Measurements from ENCODE around the gene ICOSLG.
"Not testable (repeated sequence)": the region's sequence is repeated elsewhere in the genome, so short reads cannot be mapped to it uniquely, and the experiment has no call there.

ICOSLG gene

DNA sequence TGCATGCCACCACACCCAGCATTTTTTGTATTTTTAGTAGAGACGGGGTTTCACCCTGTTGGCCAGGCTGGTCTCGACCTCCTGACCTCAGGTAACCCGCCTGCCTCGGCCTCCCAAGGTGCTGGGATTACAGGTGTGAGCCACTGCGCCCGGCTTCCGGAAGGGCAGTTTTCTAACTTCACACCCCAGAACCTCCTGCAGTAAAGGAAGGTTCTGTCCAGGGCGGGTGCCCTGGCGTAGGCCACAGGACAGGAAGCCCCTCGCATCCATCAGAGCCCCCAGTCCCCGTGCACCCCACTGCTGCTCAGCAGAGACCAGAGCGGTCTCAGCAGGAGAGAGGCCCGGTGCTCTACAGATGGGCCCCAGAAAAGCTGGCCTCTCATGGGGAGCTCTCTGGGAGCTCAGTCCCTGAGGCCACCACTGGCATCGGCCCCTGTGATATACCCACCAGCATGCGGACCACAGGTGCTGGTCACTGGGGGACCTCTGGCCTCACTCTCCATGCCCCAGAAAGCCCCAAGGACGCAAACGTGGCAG, 25.1 kb upstream of the ICOSLG start:
- no peak for FAIRE-seq
- no peak for DNase-seq (ENCODE audit: insufficient read length, low spot score)

DNA sequence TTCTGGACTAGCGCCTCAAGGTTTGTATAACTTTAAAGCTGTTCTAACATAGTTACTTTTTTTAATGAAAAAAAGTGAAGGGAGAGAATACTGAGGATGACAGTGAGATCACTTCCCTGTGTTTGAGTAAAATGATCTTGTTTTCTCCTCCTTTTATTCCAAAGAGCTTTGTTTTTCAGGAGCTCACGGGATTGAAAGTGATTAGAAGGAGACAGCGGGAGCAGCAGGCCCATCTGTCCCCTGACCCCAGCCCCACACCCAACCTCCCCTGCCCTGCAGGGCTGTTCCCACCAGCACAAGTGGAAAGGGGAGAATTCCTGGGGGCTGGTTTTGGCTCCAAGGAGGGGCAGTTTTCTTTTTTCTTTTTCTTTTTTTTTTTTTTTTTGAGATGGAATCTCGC, 23.0 kb upstream of the ICOSLG start:
- DNase-seq (ENCODE audit: insufficient read length, low spot score) (no peak), FAIRE-seq (no peak)

DNA sequence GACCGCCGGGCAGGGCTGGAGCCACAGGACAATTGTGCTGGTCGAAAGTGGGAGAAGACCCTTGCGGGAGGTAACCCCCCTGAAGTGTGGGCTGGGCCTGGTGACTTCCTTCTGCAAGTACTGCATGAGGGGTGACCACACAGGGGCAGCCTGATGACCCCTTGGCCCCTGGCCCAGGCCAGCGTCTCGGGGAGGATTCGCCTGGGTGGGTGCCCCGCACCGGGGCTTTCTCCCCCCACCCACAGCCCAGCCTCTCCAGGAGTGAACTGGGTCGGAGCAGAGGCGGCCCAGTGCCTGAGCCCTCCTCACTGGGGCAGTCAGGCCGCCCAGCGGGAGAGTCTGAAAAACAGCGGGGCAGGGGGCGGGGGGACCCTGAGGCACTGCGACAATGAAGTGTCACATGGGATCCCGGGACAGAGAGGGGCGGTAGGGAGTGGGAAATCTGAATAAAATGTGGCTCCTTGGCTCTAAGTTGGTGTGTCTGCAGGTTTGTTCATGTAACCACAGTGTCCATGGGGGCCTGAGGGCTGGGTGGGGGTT, 22.5 kb upstream of the ICOSLG start:
- DNase-seq (ENCODE audit: insufficient read length, low spot score), result no peak
- no peak for FAIRE-seq

DNA sequence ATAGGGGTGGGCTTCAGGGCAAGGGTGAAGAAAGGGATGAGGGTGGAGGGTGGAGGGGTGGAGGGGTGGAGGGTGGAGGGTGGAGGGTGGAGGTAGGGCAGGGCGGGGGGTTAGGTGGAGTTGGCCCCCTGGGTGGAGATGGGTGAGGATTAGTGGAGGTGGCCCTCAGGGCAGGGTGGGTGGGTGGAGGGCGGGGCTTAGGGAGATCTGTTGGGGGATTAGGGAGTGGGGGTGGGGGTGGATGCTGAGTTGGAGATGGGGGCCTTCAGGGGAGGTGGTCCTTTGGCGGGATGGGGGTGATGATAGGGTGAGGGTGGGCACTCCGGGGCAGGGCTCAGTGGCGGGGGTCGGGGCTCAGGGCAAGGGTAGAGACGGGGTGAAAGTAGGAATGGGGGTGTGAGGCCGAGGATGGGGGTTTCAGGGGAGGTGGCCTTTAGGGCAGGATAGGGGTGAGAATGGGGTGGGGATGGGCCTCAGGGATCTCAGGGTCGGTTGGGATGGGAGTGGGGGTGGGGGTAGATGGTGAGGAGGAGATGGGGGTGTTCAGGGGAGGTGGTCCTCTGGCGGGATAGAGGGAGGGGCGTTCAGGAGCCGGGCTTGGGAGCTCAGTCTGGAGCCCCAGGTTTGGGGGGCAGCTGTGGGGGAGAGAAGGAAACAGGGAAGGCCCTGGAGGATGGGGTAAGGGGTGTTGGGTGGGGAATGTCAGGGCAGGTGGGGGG, 21.8 kb upstream of the ICOSLG start:
- FAIRE-seq (no peak), DNase-seq (ENCODE audit: insufficient read length, low spot score) (no peak)

DNA sequence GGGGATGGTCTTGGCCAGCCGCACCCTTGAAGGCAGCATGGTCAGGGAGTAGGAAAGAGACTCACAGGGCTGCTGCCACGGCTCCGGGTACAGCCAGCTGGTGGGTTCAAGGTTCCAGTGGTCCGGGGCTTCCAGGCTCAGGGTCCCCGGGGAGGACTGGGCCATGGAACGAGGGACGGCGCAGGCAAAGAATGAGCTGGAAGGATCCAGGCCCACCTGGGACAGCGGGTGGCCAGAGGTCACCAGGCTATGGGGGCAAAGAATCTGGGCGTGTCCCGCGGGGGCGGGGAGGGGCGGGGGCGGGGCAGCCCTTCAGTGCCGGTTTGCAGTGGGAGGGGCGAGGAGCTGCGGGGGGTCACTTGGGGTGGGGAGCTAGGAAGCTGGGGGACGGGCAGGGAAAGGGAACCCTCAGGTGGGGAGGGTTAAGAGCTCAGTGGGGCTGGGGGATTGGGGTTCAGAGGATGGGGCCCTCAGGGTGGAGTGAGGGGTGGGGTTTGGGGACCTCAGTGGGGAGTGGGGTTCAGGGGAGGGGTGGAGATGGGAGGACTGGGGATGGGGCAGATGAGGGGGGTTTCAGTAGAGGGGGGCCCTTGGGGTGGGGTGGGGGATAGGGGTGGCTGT, 21.0 kb upstream of the ICOSLG start, which contains the start of gene DNMT3L:
Gene DNMT3L, minus strand, starts transcription at position 223 of the 621 bp plus-strand sequence. CDS start 638 bp downstream, outside the sequence.
- FAIRE-seq (no peak), DNase-seq (ENCODE audit: insufficient read length, low spot score) (no peak)

DNA sequence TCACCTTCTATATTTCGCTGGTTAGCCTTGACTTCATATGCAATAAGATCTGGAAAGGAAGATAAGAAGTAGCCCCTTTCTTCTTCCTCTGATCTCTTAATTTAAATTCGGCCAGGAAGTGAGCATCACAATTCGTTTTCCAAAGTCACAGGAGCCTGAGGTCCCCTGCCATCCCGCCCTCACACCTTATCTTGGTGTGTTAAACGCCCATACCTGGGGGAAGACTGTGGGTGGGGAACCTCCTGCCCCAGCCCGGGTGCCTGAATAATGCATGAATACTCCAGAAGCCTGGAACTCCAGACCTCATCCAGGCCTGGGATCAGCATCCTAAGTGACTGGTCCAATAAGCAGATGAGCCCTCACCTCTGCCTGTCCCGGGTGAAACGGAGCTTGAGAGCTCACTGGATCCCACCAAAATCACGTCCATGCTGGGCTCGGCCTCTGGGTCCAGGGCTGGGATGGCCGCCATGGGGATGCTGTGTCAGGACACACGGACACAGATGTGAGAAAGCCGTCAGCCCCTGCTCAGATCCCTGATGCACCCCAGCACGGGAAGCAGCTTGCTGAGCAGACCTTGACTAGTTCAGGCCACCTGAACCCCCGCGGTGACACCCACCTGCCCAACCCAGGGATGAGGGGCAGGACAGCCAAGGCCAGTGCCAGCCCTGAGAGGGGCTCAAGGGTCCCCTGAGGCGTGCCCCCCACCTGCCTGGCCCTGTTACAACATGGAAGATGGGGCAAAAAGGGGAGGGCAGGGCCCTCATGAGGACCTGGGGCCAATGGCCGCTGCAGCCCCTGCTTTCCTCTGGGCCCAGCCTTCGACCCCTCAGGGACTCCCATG, 20.3 kb upstream of the ICOSLG start:
- FAIRE-seq (no peak), DNase-seq (ENCODE audit: insufficient read length, low spot score) (no peak)

DNA sequence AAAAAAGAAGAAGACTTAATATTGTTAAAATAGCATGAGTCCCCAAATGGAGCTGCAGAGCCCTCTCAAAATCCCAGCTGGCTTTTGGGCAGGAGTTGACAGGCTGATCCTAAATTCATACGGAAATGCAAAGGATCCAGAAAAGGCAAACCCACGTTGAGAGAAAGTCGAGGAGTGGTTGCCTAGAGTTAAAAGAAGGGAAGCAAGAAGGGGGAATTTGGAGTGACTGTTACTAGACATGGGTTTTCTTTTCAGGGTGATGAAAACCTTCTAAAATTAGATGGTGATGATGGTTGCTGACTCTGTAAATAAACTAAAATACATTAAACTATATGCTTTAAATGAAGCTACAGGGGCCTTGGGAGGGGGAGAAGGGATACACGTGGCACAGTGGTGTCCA, 19.3 kb upstream of the ICOSLG start:
- no peak for FAIRE-seq
- no peak for DNase-seq (ENCODE audit: insufficient read length, low spot score)

DNA sequence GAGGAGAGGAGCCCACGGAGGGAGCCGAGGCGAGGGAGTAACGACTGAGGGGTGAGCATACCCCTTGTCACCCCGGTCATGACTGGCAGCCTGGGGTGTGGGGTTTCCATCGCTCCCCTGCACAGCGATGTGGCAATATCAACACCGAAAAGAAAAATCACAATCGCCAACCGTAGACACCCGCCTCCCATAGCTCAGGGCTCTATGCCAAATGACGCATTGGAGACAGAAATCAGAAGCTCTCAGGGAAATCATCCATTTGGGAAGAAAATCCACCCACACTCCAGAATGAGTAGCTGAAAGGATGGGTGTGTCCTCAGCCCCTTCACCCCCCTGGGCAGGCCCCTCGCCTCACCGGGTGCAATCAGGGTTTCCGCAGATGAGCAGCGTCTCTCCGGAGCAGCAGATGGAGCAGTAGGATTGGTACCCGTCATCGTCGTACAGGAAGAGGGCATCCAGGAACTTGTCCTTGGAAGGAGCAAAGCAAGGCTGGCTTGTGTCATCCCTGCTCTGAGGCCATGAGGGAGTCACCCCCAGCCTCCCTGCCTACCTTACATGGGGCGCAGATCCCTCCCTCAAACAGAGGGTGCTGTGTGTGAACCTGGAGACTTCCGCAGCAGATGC, 18.5 kb upstream of the ICOSLG start:
- FAIRE-seq, result no peak
- DNase-seq (ENCODE audit: insufficient read length, low spot score), result no peak

DNA sequence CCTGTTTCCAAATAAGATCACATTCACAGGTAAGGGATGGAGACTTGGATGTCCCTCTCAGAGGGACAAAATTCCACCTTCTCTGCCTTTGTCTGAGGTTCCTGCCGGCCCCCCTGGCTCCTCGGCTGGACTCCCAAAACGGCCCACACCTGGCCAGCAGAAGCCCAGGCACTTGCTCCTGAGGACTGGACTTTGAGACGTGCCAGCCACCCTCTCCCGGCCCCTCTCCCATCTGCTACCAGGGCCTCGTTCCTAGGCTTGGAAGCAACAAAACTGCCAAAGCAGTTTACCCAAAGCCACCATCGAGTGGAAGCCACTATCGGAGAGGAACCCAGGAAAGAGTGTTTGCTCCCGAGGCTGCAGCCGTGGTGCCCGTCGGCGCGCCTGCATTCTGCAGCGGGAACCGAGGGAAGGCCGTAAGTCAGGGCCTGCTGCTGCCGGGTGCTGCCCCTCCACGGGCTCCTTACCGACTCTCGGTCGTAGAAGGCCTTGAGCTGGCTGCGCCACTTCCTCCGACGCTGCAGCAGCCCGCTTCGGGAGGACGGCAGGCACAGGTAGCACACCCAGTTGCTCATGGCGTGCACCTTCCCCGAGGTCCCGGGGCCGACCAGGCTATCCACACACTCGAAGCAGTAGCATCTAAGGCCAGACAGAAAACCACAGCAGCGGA, 17.4 kb upstream of the ICOSLG start:
- DNase-seq (ENCODE audit: insufficient read length, low spot score), result no peak
- FAIRE-seq, result no peak

DNA sequence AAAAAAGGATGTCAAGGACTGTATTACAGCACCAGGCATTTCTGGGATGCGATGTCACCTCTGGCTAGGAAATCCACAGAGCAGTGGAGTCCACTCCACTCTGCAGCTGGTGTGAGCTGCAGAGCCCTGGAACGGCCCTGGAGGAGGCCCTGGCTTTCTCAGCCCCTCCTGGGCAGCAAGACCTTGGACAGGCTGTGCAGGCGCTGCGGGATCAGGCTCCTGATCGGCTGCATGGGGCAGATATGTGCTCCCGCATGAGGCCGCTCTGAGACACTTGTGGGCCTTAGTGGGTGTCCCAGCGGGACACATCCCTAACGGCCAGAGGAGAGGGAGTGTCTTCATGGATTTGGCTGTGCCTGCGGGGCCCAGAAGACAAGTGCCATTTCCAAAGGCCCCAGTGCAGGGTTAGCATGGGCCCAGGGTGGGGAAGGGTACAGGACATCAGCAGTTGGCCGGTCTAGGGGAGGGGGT, 14.8 kb upstream of the ICOSLG start:
- DNase-seq (ENCODE audit: insufficient read length, low spot score) (no peak), FAIRE-seq (no peak)

DNA sequence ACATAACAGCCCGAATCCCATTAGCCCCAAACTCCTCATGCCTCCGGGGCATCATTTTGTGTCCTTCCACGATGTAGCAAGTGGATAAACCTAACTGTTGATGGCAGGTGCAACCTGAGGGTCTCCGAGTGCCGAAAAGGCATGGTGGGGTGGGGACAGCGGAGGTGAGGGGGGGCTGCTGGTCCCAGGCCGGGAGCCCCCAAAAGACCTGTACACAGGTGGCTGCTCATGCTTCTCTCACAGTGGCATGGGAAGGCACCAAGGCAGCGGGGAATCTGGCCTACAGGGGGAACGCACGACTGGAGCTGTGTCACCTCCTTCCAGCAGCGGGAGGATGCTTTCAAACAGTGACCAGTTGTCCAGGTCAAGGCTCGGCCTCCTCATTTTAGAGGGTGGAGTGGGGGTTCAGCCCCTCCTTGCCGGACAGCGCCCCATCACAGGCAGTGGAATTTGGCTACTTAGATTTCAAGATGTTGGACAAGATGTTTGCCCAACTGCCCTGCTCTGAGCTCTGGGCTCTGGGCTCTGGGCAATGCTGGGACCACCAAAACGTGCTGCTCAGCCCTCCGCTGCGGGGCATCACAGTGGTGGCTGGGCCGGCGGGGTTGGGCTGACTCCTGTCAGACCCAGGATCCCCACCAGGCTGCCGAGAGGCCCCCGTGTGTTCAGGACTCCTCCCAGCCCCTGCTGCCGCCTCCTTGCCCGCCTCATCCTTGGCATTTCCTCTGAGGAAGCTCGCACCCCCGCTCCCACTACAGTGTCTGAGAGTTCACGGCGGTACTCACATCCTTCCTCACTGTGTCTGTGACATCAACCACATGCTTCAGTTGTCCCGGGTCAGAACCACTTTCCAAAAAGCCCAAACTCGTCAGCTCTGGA, 13.3 kb upstream of the ICOSLG start:
- DNase-seq (ENCODE audit: insufficient read length, low spot score) (no peak), FAIRE-seq (no peak)

DNA sequence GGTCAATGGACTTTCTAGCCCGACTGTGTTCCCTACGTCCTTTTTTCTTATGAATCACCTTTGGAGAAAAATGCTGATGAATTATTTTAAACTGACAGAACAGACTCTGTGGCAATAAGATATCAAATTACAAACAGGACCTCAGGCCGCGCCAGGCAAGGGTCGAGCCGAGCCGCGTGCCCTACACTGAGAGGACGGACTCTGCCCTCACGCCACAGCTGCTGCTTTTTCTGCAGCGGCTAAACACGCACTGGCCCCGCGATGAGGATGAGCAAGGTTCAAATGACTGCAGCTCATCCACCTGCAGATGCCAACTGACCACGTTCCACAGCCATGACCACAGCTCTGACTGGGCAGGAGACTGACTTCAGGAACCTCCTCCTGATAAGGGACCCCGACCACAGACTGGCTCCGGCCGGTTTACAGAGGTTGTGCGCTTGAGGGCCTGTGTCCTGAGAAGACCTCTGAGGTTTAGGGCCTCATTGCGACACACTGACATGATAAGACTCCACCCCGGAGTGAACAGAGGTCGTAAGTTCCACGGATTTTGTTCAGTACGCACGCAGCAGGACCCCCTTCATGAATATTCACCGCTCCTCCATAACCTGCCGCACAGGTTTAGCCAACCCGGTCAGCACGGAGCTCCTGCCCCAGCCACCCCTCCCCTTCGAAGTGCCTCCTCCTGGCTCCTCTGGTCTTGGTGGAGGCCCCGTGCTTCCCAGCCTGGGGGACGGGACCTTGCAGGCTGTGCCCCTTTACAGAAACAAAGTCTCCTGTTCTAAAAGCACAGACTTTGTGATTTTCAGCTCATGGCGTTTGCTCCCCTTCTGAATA, 8.7 kb upstream of the ICOSLG start:
- not testable (repeated sequence) for DNase-seq (ENCODE audit: insufficient read length, low spot score); FAIRE-seq

DNA sequence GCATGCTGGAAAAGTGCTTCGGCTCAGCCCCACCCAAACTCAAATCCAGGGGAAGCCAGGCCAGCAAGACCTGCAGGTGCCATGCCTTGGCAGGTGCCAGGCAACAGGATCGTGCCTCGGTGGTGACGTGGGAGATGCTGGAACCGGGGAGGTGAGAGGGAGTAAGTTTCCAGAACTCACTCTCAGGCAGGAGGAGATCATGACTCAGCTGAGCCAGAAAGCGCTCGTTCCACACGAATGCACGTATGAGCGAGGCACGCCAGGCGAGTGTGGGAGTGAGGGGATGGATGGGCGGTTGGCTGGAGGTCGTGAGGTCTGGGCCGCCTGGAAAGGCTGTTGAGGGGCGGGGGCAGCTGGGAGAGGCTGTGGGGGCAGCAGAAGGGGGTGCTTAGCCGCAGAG, 7.2 kb upstream of the ICOSLG start:
- peak; percentile 35 for FAIRE-seq
- DNase-seq (ENCODE audit: insufficient read length, low spot score), result not testable (repeated sequence)

DNA sequence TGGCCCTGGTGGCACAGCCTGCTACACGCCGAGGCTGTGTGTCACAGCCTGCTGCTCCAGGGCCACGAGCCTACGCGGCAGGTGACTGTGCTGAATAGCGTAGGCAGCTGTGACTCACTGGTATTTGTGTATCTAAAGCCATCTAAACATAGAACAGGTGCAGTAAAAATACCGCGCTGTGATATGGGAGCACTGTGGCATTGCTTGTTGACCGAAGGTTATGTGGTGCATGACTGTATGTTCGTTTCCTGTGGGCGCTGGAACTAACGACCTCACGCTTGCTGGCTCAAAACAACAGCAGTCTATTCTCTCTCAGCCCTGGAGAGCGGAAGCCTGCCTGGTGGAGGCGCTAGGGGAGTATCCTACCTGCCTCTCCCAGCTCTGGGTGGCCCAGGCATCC, 3.2 kb upstream of the ICOSLG start:
- not testable (repeated sequence) for DNase-seq (ENCODE audit: insufficient read length, low spot score)
- FAIRE-seq, result peak; percentile 100

DNA sequence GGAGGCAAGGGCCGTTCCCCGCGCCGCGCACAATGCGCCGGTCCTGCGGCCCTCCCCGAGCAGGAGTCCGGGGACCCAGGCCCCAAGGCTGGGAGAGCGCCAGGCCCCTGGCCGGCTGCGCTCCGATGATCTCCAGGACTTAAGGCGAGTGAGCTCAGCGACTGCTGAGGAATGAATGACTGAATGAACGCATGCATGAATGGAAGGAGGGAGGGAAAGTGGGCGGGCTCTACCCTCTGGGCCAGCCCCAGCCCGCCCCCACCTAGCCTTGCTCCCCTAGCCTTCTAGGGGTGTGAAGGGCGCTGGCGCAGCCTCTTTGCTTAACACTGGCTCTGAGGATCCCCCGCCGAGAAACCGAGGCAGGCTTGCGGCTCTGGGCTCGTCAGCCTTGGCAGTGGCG, 538 bp upstream of the ICOSLG start:
- FAIRE-seq, result peak; percentile 96

DNA sequence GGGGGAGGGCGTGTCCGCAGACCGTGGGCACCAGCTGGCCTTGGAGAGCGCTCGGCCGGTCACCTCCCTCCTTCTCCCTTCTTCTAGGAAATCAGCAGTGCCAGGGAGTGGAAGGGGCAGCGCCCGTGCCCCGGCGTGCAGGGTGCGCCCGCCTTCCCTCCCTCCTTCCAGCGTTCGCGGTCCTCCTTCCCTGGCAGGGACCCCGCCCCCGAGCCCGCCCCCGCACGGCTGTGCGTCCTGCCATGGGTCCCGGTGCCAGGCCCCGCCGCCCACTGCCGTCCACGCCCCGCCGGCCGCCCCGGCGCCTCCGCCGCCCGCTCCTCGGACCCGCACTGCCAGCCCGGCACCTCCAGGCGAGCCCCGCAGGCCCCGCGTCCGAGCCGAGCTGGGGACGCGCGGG, 390 bp downstream of the ICOSLG start:
- DNase-seq (ENCODE audit: insufficient read length, low spot score); FAIRE-seq: not testable (repeated sequence)

More for the DNA sequence above, 538 bp upstream of the ICOSLG start:
- DNase-seq (ENCODE audit: insufficient read length, low spot score), result not testable (repeated sequence)

DNA sequence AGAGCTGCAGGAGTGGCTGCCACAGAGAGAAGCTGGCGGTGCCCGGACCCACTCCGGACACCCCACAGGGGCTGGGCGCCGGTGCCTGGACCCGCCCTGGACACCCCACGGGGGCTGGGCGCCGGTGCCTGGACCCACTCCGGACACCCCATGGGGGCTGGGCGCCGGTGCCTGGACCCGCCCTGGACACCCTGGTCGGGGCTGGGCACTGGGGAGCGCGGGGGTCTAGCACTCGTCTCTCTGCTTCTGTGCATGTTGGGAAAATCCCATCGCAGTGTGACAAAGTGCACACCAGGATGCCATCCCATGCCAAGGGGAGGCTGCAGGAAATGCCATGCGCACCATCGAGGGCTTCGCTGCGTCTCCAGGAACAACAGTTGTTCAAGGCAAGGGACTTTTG, 11.2 kb downstream of the ICOSLG start:
- DNase-seq (ENCODE audit: insufficient read length, low spot score); FAIRE-seq: not testable (repeated sequence)

DNA sequence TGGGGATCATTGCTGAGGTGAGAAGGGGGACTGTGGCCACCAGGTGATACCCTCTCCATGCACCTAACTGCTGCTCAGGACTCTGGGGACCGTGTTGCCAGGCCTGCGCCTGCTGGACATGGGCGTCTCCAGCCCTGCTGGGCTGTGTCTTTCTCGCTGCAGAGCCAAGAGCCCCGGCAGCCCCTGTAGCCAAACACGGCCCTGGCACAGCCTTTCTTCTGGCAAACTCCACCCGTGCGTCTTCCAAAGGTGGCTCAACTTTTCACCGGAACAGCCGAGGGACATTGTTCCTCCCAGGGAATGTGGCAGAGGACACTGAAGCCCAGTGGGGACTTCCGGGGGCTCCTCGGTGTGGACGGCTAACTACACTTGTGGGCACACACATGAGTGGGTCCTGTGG, 12.6 kb downstream of the ICOSLG start:
- not testable (repeated sequence) for FAIRE-seq; DNase-seq (ENCODE audit: insufficient read length, low spot score)

Data from GM19239 (cell line).